ENCODE results near the gene ROR2. TPM values are rescaled to one million over a fixed set of nuclear protein-coding genes. Genes with fewer than 3 reads are reported as not detected.

ROR2 gene
- total and polyA plus RNA-seq, 2 of the 13 experiments (the other 11 are each of a cell fraction or from before 2014, with no cell fraction given): not detected

- TF ChIP-seq HDAC1 (CRISPR knock-in tag; IDR thresholded peaks at IDR 0.05) (no peak), ARHGAP35 (CRISPR knock-in tag; IDR thresholded peaks at IDR 0.05; ENCODE audit: borderline replicate concordance) (no peak), RFX3 (CRISPR knock-in tag; IDR thresholded peaks at IDR 0.05) (no peak), RBM22 (optimal IDR thresholded peaks at IDR 0.05; ENCODE audit: low read length) (no peak), ZNF34 (CRISPR knock-in tag; IDR thresholded peaks at IDR 0.05; ENCODE audit: borderline replicate concordance) (no peak), ZNF609 (CRISPR knock-in tag; IDR thresholded peaks at IDR 0.05; ENCODE audit: borderline replicate concordance) (no peak), CCDC6 (CRISPR knock-in tag; IDR thresholded peaks at IDR 0.05) (no peak), PHF8 (CRISPR knock-in tag; IDR thresholded peaks at IDR 0.05) (no peak), SIN3A (IDR thresholded peaks at IDR 0.05; ENCODE audit: borderline replicate concordance, low read depth, low read length) (no peak), XBP1 (CRISPR knock-in tag; IDR thresholded peaks at IDR 0.05) (no peak), MAFF (IDR thresholded peaks at IDR 0.05; ENCODE audit: low read depth, low read length) (no peak)
Measured at GRCh38 chr9:91782708-91783214, 167.3 kb downstream of the ROR2 start (continued).
